Epithelial cell of prostate (primary cell): ENCODE measurements around the gene UBALD1.
"Not testable (repeated sequence)": the region's sequence is repeated elsewhere in the genome, so short reads cannot be mapped to it uniquely, and the experiment has no call there.

Experiments
- DNase-seq: peaks from one replicate; pipeline ENCODE4 v3.0.0-alpha.2; 2011; ENCODE audit warnings: low read depth, low spot score
- H3K27ac ChIP-seq: fragments of 450-650 bp; 2 replicates; pipeline ENCODE4 v1.5.1; 2017; ENCODE audit warnings: mild to moderate bottlenecking

UBALD1 gene

GRCh38 chr16:4601036-4601863, 13.4 kb downstream of the UBALD1 start:
- no peak for DNase-seq
- no peak overlapping the region for H3K27ac ChIP-seq

GRCh38 chr16:4599545-4599944, 15.1 kb downstream of the UBALD1 start:
- no peak overlapping the region for H3K27ac ChIP-seq

DNA sequence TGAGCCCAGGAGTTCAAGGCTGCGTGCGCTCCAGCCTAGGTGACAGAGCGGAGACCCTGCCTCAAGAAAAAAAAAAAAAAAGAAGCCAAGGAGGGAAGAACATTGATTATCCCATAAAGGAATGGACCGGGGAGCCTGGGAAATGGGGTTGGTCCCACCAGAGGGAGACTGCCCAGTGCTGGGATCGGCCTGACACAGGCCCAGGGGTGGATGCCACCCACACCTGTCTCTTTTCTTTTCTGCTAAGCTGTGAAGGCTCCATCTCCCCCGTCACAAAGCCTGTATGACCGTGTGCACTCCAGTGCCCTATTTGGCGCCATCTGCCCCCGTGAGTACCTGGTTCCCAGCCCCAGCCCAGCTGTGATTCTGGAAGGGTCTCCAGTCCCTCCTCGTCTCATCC, 15.7 kb downstream of the UBALD1 start:
- H3K27ac ChIP-seq, result no peak overlapping the region
- DNase-seq, result no peak

More at GRCh38 chr16:4599545-4599944, 15.1 kb downstream of the UBALD1 start:
- no peak for DNase-seq

- H3K27ac ChIP-seq, result no peak overlapping the region
- DNase-seq, result peak; percentile 84
These were observed 17.5 kb downstream of the UBALD1 start for GRCh38 chr16:4597174-4597573.

GRCh38 chr16:4594433-4595410, 20.0 kb downstream of the UBALD1 start:
- no peak for DNase-seq
- no peak overlapping the region for H3K27ac ChIP-seq

- no peak overlapping the region for H3K27ac ChIP-seq
- DNase-seq, result no peak
These were observed 21.6 kb downstream of the UBALD1 start for GRCh38 chr16:4593086-4593485.

DNA sequence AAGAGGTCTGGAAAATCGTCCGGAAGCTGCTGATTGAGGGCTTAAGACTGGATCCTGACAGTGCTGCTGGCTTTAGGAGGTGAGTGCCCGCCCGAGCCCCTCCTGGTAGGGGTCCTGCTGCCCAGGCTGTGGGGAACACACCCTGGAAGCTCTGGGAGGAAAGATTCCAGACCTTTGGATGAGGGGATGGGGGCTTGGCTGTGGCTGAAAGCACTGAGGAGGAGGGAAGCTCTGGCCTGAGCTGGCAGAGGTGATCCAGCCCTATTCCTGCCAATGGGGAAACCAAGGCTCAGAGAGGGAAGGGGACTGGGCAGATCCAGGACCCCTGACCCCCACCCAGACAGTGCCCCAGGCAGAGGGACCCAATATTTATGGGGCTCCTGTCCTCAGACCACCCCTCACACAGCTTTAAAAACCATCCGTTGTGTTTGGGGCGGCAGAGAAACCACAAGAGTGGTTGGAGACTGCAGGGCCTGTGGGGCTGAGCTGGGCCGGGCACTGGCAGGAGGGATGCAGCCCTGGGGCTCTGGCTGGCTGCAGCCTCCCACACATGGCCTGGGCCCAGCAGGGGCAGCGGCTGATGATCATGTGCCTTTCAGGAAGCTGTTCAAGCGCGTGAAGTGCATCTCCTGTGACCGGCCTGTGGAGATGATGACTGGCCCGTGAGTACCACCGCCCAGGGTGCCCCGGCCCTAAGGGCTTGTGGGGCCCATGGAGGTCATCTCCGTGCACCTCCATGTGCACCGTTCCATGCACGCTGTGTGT, 22.8 kb downstream of the UBALD1 start:
- DNase-seq, result no peak
- H3K27ac ChIP-seq, result no peak overlapping the region

- DNase-seq, result no peak
- H3K27ac ChIP-seq, result no peak overlapping the region
These were observed 23.5 kb downstream of the UBALD1 start for GRCh38 chr16:4591191-4591590.

GRCh38 chr16:4588961-4589360, 25.7 kb downstream of the UBALD1 start:
- no peak overlapping the region for H3K27ac ChIP-seq
- no peak for DNase-seq

GRCh38 chr16:4588386-4588785, 26.3 kb downstream of the UBALD1 start:
- H3K27ac ChIP-seq, result no peak overlapping the region
- no peak for DNase-seq

DNA sequence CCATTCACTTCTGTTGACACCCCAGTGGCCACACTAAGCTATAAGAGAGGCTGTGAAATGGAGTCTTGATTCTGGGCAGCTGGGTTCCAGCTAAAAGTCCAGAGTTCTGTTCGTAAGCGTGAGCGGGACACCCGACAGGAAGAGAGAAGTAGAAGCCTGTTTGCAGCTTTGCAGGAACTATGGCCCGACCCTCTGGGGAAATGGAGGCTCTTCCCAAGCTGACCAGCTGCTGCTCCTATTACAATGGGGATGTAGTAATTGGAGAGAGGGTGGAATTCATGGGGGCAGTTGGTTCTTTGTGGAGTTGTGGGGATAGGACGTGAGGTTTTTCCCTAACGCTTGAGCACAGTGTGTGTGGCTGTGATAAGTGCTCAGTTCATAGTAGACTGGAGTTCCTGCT, 28.4 kb downstream of the UBALD1 start:
- DNase-seq, result no peak
- no peak overlapping the region for H3K27ac ChIP-seq

GRCh38 chr16:4583906-4584305, 30.8 kb downstream of the UBALD1 start:
- H3K27ac ChIP-seq, result no peak overlapping the region
- no peak for DNase-seq

DNA sequence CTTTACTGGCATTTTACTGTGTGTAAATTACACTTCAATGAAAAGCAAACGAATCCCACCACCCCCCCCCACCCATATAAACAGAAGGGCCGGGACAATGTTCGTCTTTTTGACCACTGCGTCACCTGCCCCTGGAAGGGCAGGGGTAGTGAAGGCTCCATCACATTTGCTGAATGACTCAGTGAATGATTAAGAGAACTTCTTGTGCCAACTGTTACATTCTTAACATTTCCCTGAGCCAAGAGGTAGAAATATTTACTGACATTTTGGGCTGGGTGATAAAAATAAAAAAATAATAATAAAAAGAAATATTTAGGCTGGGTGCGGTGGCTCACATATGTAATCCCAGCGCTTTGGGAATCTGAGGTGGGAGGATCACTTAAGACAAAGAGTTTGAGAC, 34.4 kb downstream of the UBALD1 start:
- H3K27ac ChIP-seq, result peak overlapping the region; percentile 20
- DNase-seq, result no peak

GRCh38 chr16:4578961-4579530, 35.6 kb downstream of the UBALD1 start:
- no peak for DNase-seq
- no peak overlapping the region for H3K27ac ChIP-seq

- no peak for DNase-seq
- no peak overlapping the region for H3K27ac ChIP-seq
These were observed 38.7 kb downstream of the UBALD1 start for GRCh38 chr16:4576008-4576407.

GRCh38 chr16:4574919-4575705, 39.6 kb downstream of the UBALD1 start:
- DNase-seq, result no peak
- no peak overlapping the region for H3K27ac ChIP-seq

GRCh38 chr16:4573926-4574325, 40.8 kb downstream of the UBALD1 start:
- not testable (repeated sequence) for DNase-seq, H3K27ac ChIP-seq

- DNase-seq, result no peak
- H3K27ac ChIP-seq, result no peak overlapping the region
These were observed 42.0 kb downstream of the UBALD1 start for GRCh38 chr16:4572715-4573114.

DNA sequence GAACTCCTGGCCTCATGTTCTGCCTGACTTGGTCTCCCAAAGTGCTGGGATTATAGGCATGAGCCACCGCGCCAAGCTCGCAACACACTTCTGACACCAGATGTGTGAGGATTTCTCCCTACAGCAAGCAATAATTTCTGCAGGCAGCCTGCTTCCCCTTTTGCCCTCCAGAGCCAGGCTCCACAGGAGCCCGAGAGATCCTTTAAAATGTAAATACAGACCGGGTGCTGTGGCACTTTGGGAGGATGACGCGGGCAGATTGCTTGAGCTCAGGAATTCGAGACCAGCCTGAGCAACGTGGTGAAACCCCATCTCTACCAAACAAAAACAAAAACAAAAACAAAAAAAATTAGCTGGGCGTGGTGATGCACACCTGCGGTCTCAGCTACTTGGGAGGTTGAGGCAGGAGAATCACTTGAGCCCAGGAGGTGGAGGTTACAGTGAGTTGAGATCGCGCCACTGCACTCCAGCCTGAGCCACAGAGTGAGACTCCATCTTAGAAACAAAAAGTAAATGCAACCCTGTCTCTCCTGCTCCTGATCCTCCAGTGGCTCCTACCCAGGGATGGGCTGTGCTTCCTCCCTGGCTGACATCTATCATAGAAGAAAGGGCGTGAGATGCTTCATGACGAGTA, 43.9 kb downstream of the UBALD1 start:
- no peak for DNase-seq
- H3K27ac ChIP-seq, result no peak overlapping the region
